Stimulated activated CD4-positive, alpha-beta T cell treated with anti-CD3 and anti-CD28 coated beads, Interleukin-4, amount 100 ng/mL, for 4 hours (primary cell): ENCODE measurements around the gene C17orf67.
"Not testable (repeated sequence)": the region's sequence is repeated elsewhere in the genome, so short reads cannot be mapped to it uniquely, and the experiment has no call there.

ENCODE experiments used
- DNase-seq, 2 experiments: peaks; one replicate each; pipeline ENCODE4 v3.0.0-alpha.2; 2020

The C17orf67 gene

DNA sequence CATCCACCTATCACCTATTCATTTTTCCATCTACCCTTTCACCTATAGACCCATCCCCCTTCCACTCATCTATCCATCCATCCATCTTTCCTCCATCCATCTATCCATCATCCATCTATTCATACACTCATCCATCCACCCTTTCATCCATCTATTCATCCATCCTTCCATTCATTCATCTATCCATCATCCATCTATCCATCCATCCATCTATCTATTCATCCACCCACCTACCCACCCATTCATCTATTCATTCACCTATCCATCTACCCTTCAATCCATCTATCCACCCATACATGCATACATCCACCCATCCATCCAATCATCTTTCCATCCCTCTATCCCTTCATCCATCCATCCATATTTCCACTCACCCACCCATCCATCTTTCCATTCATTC is 63.3 kb downstream of the C17orf67 start:
- DNase-seq, result no peak

- no peak for DNase-seq
These were observed 68.3 kb downstream of the C17orf67 start for GRCh38 chr17:56765449-56765848.

DNA sequence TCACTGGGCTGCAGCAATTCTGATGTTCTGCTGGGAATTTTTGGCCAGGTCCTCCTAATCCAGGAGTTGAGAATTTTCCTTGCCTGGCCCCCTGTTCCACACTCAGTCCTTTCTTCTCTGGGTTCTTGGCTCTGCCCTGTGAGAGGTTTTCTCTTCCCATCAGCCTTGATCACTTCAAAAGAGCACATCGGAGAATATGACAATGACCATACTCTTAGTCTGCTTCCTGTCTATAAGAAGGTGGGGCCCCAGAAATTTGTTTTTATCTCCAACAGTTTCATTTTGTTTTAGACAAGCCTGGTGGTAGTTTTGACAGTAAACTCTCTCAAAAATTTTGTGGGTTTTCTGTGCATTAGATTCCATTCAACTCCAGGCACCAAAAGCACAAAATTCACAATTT is 70.7 kb downstream of the C17orf67 start:
- DNase-seq, result no peak

- DNase-seq, result no peak
These were observed 71.6 kb downstream of the C17orf67 start for GRCh38 chr17:56762144-56762543.

GRCh38 chr17:56761387-56761786 is 72.3 kb downstream of the C17orf67 start:
- no peak for DNase-seq

GRCh38 chr17:56757611-56758010 is 76.1 kb downstream of the C17orf67 start:
- not testable (repeated sequence) for DNase-seq

GRCh38 chr17:56756536-56756935 is 77.2 kb downstream of the C17orf67 start:
- DNase-seq, result no peak

DNA sequence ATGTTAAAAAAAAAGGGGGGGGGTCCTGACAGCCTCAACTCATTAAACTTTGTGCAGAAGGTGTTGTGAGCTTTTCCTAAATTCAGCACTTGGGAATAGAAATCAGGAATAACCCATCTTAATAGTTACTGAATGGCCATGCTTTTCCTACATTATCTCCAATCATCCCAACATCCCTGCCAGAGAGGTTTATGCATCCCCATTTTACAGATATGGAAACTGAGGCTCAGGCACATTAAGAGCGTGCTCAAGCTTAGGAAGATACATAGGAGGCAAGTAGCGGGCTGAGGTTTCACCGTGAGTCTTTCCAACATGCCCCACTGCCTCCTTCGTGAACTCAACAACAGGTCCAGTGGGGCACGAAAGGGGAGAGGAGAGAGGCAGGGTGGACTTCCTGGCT is 78.4 kb downstream of the C17orf67 start:
- DNase-seq, result no peak

GRCh38 chr17:56754523-56755208 is 79.1 kb downstream of the C17orf67 start:
- no peak for DNase-seq

GRCh38 chr17:56752263-56752836 is 81.4 kb downstream of the C17orf67 start:
- DNase-seq, result no peak

GRCh38 chr17:56751145-56751738 is 82.5 kb downstream of the C17orf67 start:
- DNase-seq, result no peak

- DNase-seq, result no peak
These were observed 89.0 kb downstream of the C17orf67 start for GRCh38 chr17:56744721-56745120.

DNA sequence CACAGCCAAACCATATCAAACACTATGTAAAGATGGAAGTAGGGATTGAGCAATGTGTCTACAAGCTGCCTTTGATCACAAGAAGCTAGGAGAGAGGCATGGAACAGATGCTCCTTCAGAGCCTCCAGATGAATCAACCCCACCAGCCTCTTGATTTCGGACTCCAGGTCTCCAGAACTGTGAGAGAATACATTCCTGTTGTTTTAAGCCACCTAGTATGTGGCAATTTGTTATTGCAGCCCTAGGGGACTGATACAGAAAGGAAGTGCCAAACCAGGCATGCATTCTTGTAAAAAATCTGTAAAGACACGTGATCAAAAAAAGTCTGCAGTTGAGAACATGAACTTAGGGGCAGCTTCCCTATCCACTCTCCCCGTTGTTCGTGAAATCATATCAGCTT is 91.1 kb downstream of the C17orf67 start:
- no peak for DNase-seq
